ENCODE results near the gene FLYWCH1. TPM values are rescaled to one million over a fixed set of nuclear protein-coding genes. Genes with fewer than 3 reads are reported as not detected.
A peak's percentile ranks its signal among the peaks of the same experiment; 100 is the strongest.

Gene FLYWCH1
- total RNA-seq, 1 donor from 2014 or later = 5.1 TPM

DNA sequence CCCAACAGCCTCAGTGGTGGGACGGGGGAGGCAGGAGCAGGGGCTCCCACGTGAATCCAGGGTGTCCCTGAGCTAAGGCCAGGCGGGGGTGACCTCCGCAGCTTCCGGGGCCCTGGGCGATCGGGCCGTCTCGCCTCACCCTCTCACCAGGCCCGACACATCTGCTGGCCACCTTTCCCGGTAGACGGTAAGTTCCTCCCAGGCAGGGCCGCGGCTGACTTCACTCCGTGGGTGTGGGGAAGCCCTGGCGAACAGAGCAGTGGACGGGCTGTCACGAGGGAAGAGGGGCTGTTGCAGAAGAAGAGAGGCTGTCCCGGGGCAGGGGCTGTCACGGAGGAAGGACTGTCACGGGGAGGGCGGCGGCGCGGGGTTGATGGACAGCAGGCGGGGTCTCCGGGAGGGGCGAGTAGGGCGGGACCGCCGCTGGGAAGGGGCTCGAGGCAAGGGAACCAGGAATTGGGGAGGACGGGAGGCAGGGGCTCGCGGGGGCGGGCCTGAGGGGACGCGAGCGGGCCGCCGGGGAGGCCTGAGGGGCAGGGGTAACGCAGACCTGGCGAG lies 68.0 kb downstream of the FLYWCH1 start:
- peak overlapping the region; percentile 95 for H2AFZ ChIP-seq (replicated peaks)
- peaks cover 26% of the 10 kb centered on the region for H3K4me1 Mint-ChIP-seq
- TF ChIP-seq EZH2 (IDR thresholded peaks at IDR 0.05) (no peak), EZH2phosphoT487 (IDR thresholded peaks at IDR 0.05) (no peak)
- TF ChIP-seq, protein P1, sequence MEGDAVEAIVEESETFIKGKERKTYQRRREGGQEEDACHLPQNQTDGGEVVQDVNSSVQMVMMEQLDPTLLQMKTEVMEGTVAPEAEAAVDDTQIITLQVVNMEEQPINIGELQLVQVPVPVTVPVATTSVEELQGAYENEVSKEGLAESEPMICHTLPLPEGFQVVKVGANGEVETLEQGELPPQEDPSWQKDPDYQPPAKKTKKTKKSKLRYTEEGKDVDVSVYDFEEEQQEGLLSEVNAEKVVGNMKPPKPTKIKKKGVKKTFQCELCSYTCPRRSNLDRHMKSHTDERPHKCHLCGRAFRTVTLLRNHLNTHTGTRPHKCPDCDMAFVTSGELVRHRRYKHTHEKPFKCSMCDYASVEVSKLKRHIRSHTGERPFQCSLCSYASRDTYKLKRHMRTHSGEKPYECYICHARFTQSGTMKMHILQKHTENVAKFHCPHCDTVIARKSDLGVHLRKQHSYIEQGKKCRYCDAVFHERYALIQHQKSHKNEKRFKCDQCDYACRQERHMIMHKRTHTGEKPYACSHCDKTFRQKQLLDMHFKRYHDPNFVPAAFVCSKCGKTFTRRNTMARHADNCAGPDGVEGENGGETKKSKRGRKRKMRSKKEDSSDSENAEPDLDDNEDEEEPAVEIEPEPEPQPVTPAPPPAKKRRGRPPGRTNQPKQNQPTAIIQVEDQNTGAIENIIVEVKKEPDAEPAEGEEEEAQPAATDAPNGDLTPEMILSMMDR (IDR thresholded peaks at IDR 0.05) = no peak

DNA sequence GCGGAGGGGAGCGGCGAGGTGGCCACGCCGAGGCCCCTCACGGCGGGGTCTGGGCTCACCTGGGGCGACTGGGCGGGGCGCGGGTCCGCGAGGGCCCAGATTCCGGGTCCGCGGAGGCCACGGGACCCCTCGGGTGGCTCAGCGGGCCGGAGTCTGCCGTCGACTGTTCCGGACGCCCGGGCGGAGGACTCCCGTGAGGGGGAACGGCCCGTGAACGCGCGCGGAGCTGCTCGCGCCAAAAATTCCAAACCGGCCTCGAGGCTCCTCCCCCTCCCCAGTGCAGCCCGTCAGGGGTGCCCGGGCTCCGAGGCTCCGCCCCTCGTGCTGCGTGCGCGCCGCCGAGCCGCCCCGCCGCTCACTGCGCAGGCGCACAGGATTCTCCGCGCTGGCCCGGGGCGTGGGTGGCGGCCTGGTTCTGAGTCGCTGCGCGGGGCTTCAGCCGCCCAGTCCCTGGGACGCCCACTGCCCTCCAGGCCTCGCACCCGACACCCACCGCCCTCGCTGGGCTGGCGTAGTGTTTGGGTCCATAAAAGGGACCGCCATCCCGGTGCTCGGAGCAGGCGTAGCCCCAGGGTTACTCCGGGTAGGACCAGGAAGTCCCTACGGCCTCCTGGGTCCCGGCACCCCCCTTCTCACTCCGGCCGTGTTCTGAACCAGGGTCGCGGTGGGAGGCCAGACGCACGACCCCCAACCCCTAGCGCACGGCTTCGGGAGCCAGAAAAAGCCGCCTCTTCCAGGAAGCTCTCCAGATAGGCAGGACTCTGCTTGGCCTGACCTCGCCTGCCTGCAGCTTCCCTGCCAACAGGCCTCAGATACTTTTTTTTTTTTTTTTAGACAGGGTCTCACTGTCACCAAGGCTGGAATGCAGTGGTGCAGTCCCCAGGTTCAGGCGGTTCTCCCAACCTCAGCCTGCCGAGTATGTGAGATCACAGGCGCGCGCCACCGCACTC lies 68.8 kb downstream of the FLYWCH1 start, which contains the start of gene PKMYT1:
TSS of gene PKMYT1 (minus strand) at position 220 of the 950 bp plus-strand sequence. CDS start 789 bp downstream, outside the sequence.
- Histone ChIP-seq H3K9me3 (ENCODE audit: low read depth) (no peaks in the 10 kb centered on the region), H3K36me3 (no peaks in the 10 kb centered on the region), H3F3A (ENCODE audit: low read depth) (peaks cover 38% of the 10 kb centered on the region), H2AFZ (replicated peaks) (peak within 1 kb of the TSS; percentile 95), H3K27me3 (peaks cover 7% of the 10 kb centered on the region), H3K79me2 (ENCODE audit: low read depth) (peaks cover 16% of the 10 kb centered on the region), H3K4me2 (peak within 1 kb of the TSS; percentile 78), H3K4me3 (peak within 1 kb of the TSS; percentile 65), H3K27ac (peak within 1 kb of the TSS; percentile 32), H3K4me1 (peaks cover 26% of the 10 kb centered on the region), H4K20me1 (ENCODE audit: low read depth) (peaks cover 17% of the 10 kb centered on the region), H3K9ac (peak within 1 kb of the TSS; percentile 18)
- peak; percentile 96 for DNase-seq (ENCODE audit: low spot score)
- Mint-ChIP-seq H3K4me3 (peak within 1 kb of the TSS; percentile 88), H3K27ac (peak within 1 kb of the TSS; percentile 74), H3K9me3 (no peaks in the 10 kb centered on the region), H3K36me3 (peaks cover 3% of the 10 kb centered on the region), H3K27me3 (ENCODE audit: insufficient read depth, low read depth) (peaks cover 11% of the 10 kb centered on the region), H3K4me1 (peaks cover 26% of the 10 kb centered on the region)
- TF ChIP-seq, protein P1 (IDR thresholded peaks at IDR 0.05) = no peak

More for the DNA sequence above, 68.0 kb downstream of the FLYWCH1 start:
- H3K4me2 ChIP-seq = peak overlapping the region; percentile 78
- H3K79me2 ChIP-seq (ENCODE audit: low read depth) = peaks cover 16% of the 10 kb centered on the region
- peaks cover 3% of the 10 kb centered on the region for H3K36me3 Mint-ChIP-seq
- peaks cover 7% of the 10 kb centered on the region for H3K27me3 ChIP-seq
- peaks cover 26% of the 10 kb centered on the region for H3K4me1 ChIP-seq
- H3K36me3 ChIP-seq = no peaks in the 10 kb centered on the region
- no peaks in the 10 kb centered on the region for H3K9me3 Mint-ChIP-seq
- H3K27ac ChIP-seq = no peak overlapping the region
- H3K4me3 ChIP-seq = peak overlapping the region; percentile 65
- peak overlapping the region; percentile 18 for H3K9ac ChIP-seq
- H3K4me3 Mint-ChIP-seq = peak overlapping the region; percentile 88
- DNase-seq (ENCODE audit: low spot score) = peak; percentile 64
- H3K9me3 ChIP-seq (ENCODE audit: low read depth) = no peaks in the 10 kb centered on the region
- H3F3A ChIP-seq (ENCODE audit: low read depth) = peaks cover 38% of the 10 kb centered on the region
- peaks cover 11% of the 10 kb centered on the region for H3K27me3 Mint-ChIP-seq (ENCODE audit: insufficient read depth, low read depth)
- peaks cover 17% of the 10 kb centered on the region for H4K20me1 ChIP-seq (ENCODE audit: low read depth)
- H3K27ac Mint-ChIP-seq = no peak overlapping the region

DNA sequence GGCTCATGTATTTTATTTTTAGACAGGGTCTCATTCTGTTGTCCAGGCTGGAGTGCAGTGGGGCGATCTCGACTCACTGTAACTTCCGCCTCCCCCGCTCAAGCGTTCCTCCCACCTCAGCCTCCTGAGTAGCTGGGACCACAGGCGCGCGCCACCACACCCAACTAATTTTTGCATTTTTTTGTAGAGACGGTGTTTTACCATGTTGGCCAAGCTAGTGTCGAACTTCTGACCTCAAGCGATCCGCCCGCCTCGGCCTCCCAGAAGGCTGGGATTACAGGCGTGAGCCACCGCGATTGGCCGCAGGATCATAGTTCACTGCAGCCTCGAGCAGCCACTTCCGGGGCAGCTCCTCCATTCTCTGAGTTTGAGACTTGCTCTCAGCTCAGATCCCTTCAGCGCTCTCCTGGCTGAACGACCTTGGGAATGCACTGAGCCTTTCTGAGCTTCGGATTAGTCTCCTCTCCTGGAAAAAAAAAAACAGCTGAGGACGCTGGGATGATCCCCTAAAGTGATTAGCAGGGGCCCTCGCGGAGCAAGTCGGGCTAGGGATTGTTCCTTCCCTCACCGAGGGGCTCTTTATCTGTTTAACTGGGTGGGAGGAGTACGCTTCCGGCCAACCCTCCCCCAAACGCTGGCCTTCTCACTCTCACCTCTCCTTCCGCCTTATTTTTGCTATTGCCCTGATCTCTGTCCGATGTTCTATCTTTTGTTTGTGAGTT lies 69.6 kb downstream of the FLYWCH1 start:
- H3K4me1 ChIP-seq = peaks cover 26% of the 10 kb centered on the region
- peaks cover 3% of the 10 kb centered on the region for H3K36me3 Mint-ChIP-seq
- H3K4me3 Mint-ChIP-seq = peak overlapping the region; percentile 76
- H2AFZ ChIP-seq (replicated peaks) = no peak overlapping the region
- peak; percentile 85 for DNase-seq (ENCODE audit: low spot score)
- peaks cover 26% of the 10 kb centered on the region for H3K4me1 Mint-ChIP-seq
- peak overlapping the region; percentile 65 for H3K4me3 ChIP-seq
- H3K9me3 ChIP-seq (ENCODE audit: low read depth) = no peaks in the 10 kb centered on the region
- peaks cover 9% of the 10 kb centered on the region for H3K27me3 Mint-ChIP-seq (ENCODE audit: insufficient read depth, low read depth)
- H4K20me1 ChIP-seq (ENCODE audit: low read depth) = peaks cover 17% of the 10 kb centered on the region
- H3K27me3 ChIP-seq = peaks cover 7% of the 10 kb centered on the region
- no peak for TF ChIP-seq EZH2 (IDR thresholded peaks at IDR 0.05)
- TF ChIP-seq EZH2phosphoT487 (IDR thresholded peaks at IDR 0.05) = no peak
- TF ChIP-seq, protein P1 (IDR thresholded peaks at IDR 0.05) = no peak
- H3K27ac Mint-ChIP-seq = peak overlapping the region; percentile 74
- H3K79me2 ChIP-seq (ENCODE audit: low read depth) = peaks cover 16% of the 10 kb centered on the region
- no peaks in the 10 kb centered on the region for H3K36me3 ChIP-seq
- peak overlapping the region; percentile 78 for H3K4me2 ChIP-seq
- H3F3A ChIP-seq (ENCODE audit: low read depth) = peaks cover 38% of the 10 kb centered on the region
- H3K27ac ChIP-seq = peak overlapping the region; percentile 32
- no peak overlapping the region for H3K9ac ChIP-seq
- no peaks in the 10 kb centered on the region for H3K9me3 Mint-ChIP-seq
